Measurements from ENCODE around the gene SLC41A3.

GRCh38 chr3:126082362-126083137 lies 1.4 kb downstream of the SLC41A3 start:
- TF ChIP-seq CTCF (conservative IDR thresholded peaks at IDR 0.05; ENCODE audit: low read depth, low read length) (no peak), SMC3 (IDR thresholded peaks at IDR 0.05; ENCODE audit: low read depth, low read length) (no peak), POLR2A (IDR thresholded peaks at IDR 0.05; ENCODE audit: low read depth, low read length) (no peak), MXI1 (IDR thresholded peaks at IDR 0.05; ENCODE audit: borderline replicate concordance, low read depth, low read length) (no peak), USF2 (IDR thresholded peaks at IDR 0.05; ENCODE audit: low read depth, low read length) (no peak), FOS (IDR thresholded peaks at IDR 0.05; ENCODE audit: low read depth, low read length) (no peak), CEBPB (IDR thresholded peaks at IDR 0.05; ENCODE audit: low read depth, low read length) (no peak), ELK1 (IDR thresholded peaks at IDR 0.05; ENCODE audit: borderline replicate concordance, low read depth, low read length) (no peak), CHD1 (IDR thresholded peaks at IDR 0.05; ENCODE audit: low read depth, low read length) (no peak)

All from IMR-90 (cell line).